Activated CD4-positive, CD25-positive, alpha-beta regulatory T cell treated with anti-CD3 and anti-CD28 coated beads, Interleukin-2, amount 50 U/mL, for 72 hours (primary cell): ENCODE data around the gene ZNF780A.
"Not testable (repeated sequence)": the region's sequence is repeated elsewhere in the genome, so short reads cannot be mapped to it uniquely, and the experiment has no call there.

Source experiments
- DNase-seq: peaks from one replicate; pipeline ENCODE4 v3.0.0; 2021

The ZNF780A gene

DNA sequence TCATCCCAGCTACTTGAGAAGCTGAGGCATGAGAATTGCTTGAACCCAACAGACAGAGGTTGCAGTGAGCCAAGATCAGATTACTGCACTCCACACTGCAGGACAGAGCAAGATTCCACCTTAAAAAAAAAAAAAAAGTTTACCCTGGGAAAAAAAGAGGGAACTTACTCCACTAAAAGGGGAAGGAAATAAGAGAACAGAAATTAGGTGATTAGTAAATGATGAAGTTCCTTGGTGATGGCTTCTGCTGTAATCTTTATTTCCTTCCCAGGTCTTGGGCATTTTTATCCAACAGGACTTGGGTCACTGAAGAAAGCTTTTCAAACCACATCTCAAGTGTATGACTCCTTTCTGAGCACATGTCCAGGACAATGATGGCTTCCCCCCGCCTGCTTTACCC lies 9.3 kb downstream of the ZNF780A start:
- DNase-seq: no peak

DNA sequence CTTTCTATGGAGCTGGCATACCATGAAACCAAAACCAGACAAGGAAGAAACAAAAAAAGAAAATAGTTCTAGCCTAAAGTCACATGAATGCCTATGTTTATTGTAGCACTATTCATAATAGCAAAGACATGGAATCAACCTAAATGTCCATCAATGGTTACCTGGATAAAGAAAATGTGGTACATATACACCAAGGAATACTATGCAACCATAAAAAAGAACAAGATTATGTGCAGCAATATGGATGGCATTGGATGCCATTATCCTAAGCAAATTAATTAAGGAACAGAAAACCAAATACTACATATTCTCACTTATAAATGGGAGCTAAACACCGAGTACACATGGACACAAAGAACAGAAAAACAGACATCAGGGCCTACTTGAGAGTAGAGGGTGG lies 10.5 kb downstream of the ZNF780A start:
- no peak for DNase-seq

DNA sequence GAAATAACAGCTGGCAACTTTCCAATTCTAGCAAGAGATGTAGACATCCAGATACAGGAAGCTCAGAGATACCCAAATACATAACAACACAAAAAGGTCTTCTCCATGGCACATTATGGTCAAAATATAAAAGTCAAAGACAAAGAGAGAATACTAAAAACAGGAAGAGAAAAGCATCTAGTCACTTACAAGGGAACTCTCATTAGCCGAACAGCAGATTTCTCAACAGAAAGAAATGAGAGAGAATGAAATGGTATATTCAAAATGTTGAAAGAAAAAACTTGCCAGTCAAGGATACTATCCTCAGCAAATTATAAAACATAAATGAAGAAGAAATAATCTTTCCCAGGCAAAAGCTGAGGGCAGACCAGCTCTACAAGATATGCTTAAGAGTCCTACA lies 12.4 kb downstream of the ZNF780A start:
- DNase-seq: no peak

DNA sequence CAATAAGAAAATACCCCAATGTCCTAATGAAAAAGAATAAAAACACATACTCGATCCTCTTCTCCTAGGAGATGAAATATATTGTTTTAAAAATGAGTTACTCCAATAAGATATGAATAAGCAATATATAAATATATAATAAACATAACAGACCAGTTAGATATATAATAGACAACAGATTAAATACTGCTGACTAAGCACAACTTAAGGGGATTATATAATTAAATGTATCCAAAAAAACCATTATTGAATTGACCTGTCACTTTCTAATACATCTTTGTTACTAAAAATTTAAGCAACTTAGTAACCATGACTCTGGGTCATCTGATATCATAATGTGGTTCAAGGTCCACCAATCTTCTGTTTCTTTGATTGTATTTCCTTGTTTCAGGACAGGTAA lies 20.7 kb downstream of the ZNF780A start:
- no peak for DNase-seq

DNA sequence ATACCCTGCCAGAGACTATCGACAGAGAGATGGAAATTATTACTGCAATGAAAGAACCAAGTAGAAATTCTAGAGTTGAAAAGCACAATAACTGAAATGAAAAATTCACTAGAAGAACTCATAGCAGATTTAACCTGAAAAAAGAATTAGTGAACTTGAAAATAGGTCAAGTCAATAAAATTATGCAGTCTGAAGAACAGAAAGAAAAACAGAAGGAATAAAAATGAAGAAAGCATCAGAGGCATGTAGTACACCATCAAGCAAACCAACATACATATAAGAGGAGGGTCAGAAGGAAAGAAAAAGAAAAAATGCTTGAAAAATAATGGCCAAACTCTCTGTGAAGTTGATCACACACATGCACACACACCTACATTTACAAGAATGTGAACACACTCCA lies 31.1 kb downstream of the ZNF780A start:
- no peak for DNase-seq

DNA sequence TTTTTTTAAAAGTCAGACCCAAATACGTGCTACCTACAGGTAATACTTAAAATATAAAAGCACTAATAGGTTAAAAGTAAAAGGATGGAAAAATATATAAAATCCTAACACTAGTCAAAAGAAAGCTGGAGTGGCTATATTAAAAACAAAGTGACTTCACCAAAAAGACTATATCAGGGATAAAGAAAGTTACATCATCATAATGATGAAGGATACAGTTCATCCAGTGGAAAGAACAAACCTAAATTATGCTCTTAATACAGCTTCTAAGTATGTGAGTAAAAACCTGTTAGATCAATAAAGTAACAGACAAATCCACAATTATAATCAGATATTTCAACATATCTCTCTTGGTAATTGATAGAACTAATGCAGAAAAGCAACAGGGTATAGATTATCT lies 33.6 kb downstream of the ZNF780A start:
- DNase-seq: no peak

DNA sequence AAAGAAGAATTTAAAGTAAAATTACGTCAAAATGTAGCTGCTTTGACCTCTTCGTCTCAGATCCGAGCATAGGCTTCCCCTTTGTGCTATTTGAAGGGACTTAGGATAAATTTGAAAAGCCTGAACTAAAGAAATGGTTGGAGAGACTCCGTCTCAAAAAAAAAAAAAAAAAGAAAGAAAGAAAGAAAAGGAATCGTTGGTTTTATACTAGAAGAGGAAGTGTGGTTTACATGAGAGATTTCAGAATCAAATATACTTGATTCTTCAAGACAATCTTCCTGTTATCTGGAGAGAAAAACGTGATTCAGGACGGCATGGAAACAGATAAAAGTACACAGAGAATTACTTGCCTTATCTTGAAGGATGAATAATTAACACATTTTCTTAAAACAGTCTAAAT lies 34.2 kb downstream of the ZNF780A start:
- no peak for DNase-seq

DNA sequence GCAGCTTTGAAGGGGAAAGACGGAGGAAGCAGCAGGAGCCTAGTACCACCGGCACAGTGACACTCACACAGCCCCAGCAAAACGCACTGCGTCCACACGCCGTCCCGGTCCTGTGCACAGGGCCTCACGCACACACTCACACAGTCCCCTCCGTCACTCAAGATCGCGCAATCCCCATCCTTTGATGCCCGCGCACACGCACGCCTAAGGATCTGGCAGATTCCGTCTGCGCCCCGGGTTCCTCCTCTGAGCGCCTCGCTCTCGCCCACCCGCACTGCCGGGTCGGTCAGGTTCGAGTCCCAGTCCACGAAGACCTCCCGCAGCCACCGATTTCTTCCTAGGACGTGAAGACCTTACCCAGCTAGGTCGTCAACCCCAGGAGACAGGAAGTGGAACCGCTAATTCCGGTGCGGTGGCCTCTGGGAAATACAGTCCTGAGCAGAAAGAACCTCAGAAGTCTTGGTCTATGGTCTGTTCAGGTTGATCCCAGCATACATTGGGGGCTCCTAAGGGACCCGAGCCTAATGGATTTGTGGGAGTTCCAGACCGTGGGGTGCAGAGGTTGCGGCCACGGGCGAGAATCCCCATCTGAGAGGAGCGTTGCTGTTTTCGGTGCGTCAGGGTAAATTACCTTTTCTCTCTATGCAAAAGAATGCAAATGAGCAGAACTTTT lies 34.8 kb downstream of the ZNF780A start, which contains the start of gene ZNF780B:
TSS of gene ZNF780B (minus strand) at position 400 of the 673 bp plus-strand sequence. CDS start 5,899 bp downstream, outside the sequence.
- DNase-seq: peak; percentile 67

DNA sequence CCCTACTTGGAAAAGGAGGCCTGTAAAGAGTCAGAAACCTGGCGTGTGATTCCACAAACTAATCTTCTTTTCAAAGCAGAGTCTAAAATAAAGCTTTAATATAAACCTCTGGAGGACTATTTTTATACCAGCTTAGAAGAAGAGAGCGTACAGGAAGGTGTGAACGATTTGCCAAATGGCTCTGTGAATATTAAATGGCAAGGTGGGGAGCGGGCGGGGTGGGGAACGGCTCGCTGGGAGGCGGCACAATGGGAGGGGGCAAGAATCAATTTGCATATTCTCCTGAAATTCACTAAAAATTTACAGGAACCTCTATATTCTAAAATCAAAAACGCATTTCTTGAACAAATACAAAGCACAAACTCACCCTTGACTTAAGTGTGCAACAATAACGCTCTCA lies 35.7 kb downstream of the ZNF780A start:
- DNase-seq: no peak

DNA sequence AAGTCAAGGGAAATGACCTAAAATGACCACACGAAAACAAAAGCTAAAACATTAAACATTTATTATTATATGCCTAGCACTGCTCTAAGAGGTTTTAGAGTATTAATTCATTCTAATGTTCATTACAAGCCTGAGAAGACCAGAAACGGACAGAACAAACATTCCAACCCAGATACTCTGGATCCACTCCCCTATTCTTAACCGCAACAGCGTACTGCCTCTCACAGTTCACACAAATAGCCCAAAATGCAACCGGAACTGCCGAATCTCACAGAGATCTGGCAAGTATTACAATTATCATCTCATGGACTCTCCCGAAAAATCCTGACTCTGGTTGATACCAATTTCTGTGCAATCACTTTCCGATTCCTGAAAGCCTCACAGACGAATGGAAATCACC lies 36.1 kb downstream of the ZNF780A start:
- DNase-seq: no peak

DNA sequence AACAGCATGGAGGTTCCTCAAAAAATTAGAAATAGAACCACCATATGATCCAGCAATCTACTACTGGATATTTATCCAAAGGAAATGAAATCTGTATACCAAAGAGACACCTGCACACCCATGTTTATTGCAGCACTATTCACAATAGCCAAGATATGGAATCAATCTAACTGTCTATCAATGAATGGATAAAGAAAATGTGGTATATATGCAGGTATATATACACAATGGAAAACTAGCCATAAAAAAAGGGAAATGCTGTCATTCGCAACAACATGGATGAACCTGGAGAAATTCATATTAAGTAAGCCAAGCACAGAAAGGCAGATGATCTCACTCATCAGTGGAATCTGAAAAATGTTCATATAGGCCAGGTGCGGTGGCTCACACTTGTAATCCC lies 37.3 kb downstream of the ZNF780A start:
- DNase-seq: no peak

DNA sequence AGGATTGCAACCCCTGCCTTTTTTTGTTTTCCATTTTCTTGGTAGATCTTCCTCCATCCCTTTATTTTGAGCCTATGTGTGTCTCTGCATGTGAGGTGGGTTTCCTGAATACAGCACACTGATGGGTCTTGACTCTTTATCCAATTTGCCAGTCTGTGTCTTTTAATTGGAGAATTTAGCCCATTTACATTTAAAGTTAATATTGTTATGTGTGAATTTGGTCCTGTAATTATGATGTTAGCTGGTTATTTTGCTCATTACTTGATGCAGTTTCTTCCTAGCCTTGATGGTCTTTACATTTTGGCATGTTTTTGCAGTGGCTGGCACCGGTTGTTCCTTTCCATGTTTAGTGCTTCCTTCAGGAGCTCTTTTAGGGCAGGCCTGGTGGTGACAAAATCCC lies 49.0 kb downstream of the ZNF780A start:
- not testable (repeated sequence) for DNase-seq

DNA sequence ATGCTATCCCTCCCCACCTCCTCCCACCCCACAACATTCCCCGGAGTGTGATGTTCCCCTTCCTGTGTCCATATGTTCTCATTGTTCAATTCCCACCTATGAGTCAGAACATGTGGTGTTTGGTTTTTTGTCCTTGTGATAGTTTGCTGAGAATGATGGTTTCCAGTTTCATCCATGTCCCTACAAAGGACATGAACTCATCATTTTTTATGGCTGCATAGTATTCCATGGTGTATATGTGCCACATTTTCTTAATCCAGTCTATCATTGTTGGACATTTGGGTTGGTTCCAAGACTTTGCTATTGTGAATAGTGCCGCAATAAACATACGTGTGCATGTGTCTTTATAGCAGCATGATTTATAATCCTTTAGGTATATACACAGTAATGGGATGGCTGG lies 52.7 kb downstream of the ZNF780A start:
- DNase-seq: not testable (repeated sequence)

DNA sequence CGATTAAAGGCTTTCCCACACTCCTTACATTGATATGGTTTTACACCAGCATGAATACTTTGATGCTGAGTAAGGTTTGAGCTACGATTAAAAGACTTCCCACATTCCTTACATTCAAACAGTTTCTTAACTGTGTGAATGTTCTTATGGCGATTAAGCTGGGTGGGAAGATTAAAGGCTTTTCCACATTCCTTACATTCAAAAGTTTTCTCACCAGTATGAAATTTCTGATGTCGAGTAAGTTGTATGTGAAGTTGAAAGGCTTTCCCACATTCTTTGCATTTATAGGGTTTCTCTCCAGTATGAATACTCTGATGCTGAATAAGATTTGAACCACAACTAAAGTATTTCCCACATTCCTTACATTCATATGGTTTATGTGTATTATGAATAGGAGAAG lies 54.7 kb downstream of the ZNF780A start:
- DNase-seq: no peak

DNA sequence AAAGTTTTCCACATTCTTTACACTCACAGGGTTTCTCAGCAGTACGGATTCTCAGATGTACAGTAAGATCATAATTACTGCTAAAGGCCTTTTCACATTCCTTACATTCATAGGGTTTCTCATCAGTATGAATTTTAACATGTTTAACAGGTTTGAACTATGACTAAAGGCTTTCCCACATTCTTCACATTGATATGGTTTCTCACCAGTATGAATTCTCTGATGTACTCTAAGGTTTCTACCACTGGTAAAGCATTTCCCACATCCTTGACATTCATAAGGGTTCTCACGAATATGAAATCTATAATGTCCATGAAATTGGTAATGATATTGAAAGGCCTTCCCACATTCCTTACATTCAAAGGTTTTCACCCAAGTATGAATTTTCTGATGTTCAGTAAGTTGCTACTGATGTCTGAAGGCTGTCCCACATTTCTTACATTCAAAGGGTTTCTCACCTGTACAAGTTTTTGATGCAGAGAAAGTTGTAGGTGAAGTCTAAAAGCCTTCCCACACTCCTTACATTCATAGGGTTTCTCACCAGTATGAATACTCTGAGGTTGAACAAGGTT lies 56.7 kb downstream of the ZNF780A start:
- no peak for DNase-seq

DNA sequence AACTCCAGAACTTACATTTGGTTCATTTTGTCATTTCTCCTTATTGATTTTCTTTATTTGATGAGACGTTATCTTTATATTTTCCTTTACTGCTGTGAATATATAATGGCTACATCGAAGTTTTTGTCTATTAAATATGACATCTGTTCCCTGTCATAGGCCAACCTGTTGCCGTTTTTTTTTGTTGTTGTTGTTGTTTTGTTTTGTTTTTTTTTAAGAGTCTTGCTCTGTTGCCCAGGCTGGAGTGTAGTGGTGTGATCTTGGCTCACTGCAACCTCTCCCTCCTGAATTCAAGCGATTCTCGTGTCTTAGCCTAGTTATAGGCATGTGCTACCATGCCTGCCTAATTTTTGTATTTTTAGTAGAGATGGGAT lies 64.2 kb downstream of the ZNF780A start:
- DNase-seq: no peak

DNA sequence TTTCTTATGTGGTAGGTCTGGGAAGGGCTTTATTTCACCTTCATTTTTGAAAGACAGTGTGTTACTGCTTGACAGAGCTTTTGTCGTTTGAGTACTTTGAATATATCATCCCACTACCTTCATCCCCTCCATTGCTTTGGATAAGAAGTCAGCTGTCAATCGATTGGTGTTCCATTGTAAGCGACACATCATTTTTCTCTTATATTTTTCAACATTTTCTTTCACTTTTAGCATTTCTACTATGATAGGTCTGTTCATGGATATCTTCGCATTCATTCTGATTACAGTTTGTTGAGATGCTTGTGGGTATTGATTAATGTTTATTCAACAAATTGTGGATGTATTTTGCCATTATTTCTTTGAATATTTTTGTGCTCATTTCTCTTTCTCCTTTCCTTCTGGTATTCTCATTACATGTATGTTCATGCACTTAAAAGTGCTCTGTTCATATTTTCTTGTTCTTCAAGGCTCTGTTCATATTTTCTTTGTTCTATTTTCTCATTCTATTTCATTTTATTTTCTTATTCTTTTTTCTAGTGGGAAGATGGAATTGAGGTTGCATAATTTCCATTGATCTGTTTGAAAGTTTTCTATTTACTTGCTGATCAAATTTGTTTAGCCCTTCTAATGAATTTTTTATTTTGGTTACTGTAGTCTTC lies 64.7 kb downstream of the ZNF780A start:
- no peak for DNase-seq

DNA sequence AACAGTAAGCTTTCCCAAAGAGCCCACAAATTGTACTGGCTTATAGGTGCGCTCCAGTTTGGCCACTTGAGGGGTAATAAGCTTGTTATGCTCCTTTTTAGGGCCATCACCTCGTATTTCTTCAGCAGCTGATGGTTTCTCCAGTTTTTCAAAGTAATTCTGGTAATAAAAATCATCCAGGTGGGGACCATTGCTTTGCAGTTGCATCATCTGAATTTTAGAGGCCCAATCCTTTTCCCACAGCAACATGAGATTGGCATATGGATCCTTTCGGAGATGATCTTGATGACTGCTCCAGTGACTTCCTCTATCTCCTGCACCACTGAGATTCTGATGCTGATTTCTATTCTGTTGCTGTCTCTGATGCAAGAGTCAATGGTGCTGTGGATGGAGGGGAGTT lies 66.8 kb downstream of the ZNF780A start:
- no peak for DNase-seq
